ENCODE data around the gene RALB.
"Not testable (repeated sequence)": the region's sequence is repeated elsewhere in the genome, so short reads cannot be mapped to it uniquely, and the experiment has no call there.

The RALB gene

DNA sequence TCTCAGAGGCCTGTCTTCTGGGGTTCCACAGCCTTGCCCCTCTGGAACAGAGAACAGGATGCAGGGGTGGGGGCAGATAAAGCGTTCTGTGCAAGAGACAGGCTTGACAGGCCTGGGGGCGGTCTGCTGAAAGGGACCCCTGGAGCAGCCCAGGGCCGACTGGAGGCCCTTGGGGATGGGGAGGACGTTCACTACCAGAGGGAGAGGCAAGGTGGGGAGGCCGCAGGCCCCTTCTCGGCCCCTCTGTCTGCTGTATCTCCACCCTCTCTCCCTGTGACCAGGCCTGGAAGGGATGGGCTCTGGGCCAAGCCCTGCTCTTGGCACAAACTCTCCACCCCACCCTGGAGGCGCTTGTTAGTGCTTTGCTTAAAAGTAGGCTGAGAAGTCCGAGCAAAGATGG, 66.0 kb downstream of the RALB start:
- DNase-seq (ENCODE audit: low read depth): no peak
- H3K4me3 ChIP-seq (ENCODE audit: low read length): no peak overlapping the region
- TF ChIP-seq, protein P1, sequence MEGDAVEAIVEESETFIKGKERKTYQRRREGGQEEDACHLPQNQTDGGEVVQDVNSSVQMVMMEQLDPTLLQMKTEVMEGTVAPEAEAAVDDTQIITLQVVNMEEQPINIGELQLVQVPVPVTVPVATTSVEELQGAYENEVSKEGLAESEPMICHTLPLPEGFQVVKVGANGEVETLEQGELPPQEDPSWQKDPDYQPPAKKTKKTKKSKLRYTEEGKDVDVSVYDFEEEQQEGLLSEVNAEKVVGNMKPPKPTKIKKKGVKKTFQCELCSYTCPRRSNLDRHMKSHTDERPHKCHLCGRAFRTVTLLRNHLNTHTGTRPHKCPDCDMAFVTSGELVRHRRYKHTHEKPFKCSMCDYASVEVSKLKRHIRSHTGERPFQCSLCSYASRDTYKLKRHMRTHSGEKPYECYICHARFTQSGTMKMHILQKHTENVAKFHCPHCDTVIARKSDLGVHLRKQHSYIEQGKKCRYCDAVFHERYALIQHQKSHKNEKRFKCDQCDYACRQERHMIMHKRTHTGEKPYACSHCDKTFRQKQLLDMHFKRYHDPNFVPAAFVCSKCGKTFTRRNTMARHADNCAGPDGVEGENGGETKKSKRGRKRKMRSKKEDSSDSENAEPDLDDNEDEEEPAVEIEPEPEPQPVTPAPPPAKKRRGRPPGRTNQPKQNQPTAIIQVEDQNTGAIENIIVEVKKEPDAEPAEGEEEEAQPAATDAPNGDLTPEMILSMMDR (IDR thresholded peaks at IDR 0.05; ENCODE audit: insufficient read depth, low read depth, low read length, missing control alignments): no peak

- DNase-seq (ENCODE audit: low read depth): no peak
- TF ChIP-seq, protein P1 (IDR thresholded peaks at IDR 0.05; ENCODE audit: insufficient read depth, low read depth, low read length, missing control alignments): no peak
- H3K4me3 ChIP-seq (ENCODE audit: low read length): no peak overlapping the region
These were observed 66.5 kb downstream of the RALB start for GRCh38 chr2:120319123-120319522.

DNA sequence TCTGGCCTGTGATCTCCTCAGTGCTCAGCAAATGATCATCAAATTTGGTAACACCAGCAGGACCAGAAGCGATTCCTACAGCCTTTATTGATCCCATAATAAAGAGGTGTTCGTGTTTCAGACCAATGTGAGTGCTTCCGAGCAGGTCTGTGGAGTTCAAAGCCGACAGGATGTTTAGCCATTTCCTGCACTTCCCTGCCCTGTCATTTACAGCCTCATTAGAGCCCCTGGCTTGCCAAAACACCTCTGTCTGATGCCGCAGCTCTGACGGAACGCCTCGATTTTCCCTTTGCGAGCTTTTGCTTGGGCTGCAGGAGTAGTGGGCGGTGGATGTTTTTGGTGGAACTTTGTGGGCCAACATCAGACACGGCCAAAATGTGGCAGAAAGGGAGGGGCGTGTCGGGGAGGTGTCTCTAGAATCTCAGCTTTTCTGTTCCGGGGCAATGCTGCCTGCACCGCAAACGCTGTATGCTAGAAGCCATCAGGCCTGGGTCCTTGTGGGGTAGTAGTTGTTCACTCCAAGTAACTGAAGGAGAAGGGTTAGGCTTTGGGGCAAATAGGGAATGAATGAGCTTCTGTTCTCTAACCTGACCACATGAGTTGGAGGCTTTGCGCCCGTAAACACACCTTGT, 67.2 kb downstream of the RALB start:
- TF ChIP-seq, protein P1 (IDR thresholded peaks at IDR 0.05; ENCODE audit: insufficient read depth, low read depth, low read length, missing control alignments): no peak
- no peak overlapping the region for H3K4me3 ChIP-seq (ENCODE audit: low read length)
- DNase-seq (ENCODE audit: low read depth): no peak

DNA sequence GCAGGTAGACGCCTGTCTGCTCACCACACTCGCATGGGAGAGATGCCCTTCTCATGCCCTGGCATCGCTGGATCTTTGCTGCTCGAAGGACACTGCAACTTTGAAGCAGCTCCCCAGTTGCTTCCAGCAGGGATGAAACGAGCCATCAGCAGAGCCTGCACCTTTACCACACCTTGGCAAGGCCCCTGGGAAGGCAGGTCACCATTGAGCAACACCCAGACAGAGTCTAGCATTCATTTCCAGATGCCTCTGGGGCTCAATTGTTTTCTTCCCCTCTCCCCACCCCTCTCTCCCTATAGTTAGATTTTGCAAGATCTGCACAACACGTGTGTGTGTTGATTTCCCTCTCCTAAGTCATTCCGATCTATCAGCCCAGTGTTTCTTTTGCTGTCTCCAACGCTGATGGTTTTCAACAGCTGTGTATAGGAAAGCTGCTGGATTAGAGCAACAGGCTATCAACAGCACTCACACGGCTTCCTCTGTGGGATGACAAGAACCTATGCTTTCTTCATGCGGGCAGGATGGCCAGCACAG, 67.7 kb downstream of the RALB start:
- TF ChIP-seq, protein P1 (IDR thresholded peaks at IDR 0.05; ENCODE audit: insufficient read depth, low read depth, low read length, missing control alignments): no peak
- no peak overlapping the region for H3K4me3 ChIP-seq (ENCODE audit: low read length)
- peak; percentile 72 for DNase-seq (ENCODE audit: low read depth)

- not testable (repeated sequence) for DNase-seq (ENCODE audit: low read depth); H3K4me3 ChIP-seq (ENCODE audit: low read length)
These were observed 68.4 kb downstream of the RALB start for GRCh38 chr2:120320887-120321556.

GRCh38 chr2:120321721-120322284, 69.2 kb downstream of the RALB start:
- no peak for DNase-seq (ENCODE audit: low read depth)
- H3K4me3 ChIP-seq (ENCODE audit: low read length): no peak overlapping the region
- TF ChIP-seq, protein P1 (IDR thresholded peaks at IDR 0.05; ENCODE audit: insufficient read depth, low read depth, low read length, missing control alignments): no peak

DNA sequence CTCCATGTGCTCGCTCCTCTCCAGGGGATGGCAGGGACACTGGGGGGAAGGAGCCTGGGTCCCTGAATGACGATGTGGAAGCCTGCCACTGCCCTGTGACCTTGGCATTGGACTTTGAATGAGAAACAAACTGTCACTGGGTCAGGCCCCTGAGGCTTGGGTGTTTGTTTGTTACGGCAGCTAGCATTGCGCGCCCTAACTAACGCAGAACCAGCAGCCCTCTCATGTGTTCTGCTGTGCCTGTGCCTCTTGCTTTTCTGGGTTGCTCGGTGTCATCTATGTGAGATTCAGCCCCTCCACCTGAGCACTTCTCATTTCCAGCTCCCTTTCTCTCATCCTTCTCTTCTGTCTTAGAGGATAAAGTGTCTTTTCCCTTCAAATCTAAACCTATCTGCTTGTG, 69.7 kb downstream of the RALB start:
- H3K4me3 ChIP-seq (ENCODE audit: low read length): no peak overlapping the region
- DNase-seq (ENCODE audit: low read depth): no peak
- TF ChIP-seq, protein P1 (IDR thresholded peaks at IDR 0.05; ENCODE audit: insufficient read depth, low read depth, low read length, missing control alignments): no peak

All from epithelial cell of esophagus (primary cell).